ENCODE measurements around the gene RPL28.

- TF ChIP-seq CTCF (IDR thresholded peaks at IDR 0.05), result no peak
- no peak for TF ChIP-seq POLR2A (IDR thresholded peaks at IDR 0.05)
- no peak for TF ChIP-seq EP300 (IDR thresholded peaks at IDR 0.05)
Measured at GRCh38 chr19:55379174-55379573, 6.6 kb upstream of the RPL28 start.

Measured in ovary (tissue), 3 donors.